HG03103 (cell line): ENCODE measurements around the gene HUS1.
"Not testable (repeated sequence)": the region's sequence is repeated elsewhere in the genome, so short reads cannot be mapped to it uniquely, and the experiment has no call there.

Source experiments
- ATAC-seq: cut with Tn5 transposase; IDR thresholded peaks from one replicate; pipeline ENCODE4 v1.9.1; 2021; ENCODE audit warnings: low read depth; ENCODE audit not compliant: unreplicated experiment

Gene HUS1

GRCh38 chr7:47979145-47979831 lies at the start of gene HUS1:
TSS of gene HUS1 (minus strand) at chr7:47979615. CDS start at chr7:47979519, 96 bp downstream.
- ATAC-seq = peak; percentile 98

GRCh38 chr7:48028938-48029337 lies 49.5 kb upstream of the HUS1 start, which contains the start of gene SUN3:
TSS of gene SUN3 (minus strand) at chr7:48029107. CDS start at chr7:48028938, 169 bp downstream.
- no peak for ATAC-seq

- no peak for ATAC-seq
Observed at GRCh38 chr7:48025624-48026023, 46.2 kb upstream of the HUS1 start.

GRCh38 chr7:48017674-48018073 lies 38.3 kb upstream of the HUS1 start:
- no peak for ATAC-seq

GRCh38 chr7:48016641-48017040 lies 37.2 kb upstream of the HUS1 start:
- no peak for ATAC-seq

- ATAC-seq = no peak
Observed at GRCh38 chr7:48011951-48012350, 32.5 kb upstream of the HUS1 start.

GRCh38 chr7:48011323-48011722 lies 31.9 kb upstream of the HUS1 start:
- ATAC-seq = no peak

GRCh38 chr7:48009954-48010353 lies 30.5 kb upstream of the HUS1 start:
- no peak for ATAC-seq

- no peak for ATAC-seq
Observed at GRCh38 chr7:48009257-48009656, 29.8 kb upstream of the HUS1 start.

GRCh38 chr7:48006866-48007265 lies 27.5 kb upstream of the HUS1 start:
- ATAC-seq = no peak

GRCh38 chr7:48004638-48005037 lies 25.2 kb upstream of the HUS1 start:
- peak; percentile 55 for ATAC-seq

GRCh38 chr7:48004032-48004431 lies 24.6 kb upstream of the HUS1 start:
- no peak for ATAC-seq

GRCh38 chr7:48000164-48000563 lies 20.7 kb upstream of the HUS1 start:
- ATAC-seq = not testable (repeated sequence)

GRCh38 chr7:47999413-47999812 lies 20.0 kb upstream of the HUS1 start:
- ATAC-seq = no peak

- ATAC-seq = no peak
Observed at GRCh38 chr7:47992446-47992845, 13.0 kb upstream of the HUS1 start.

- peak; percentile 99 for ATAC-seq
Observed at GRCh38 chr7:47991741-47992311, 12.4 kb upstream of the HUS1 start.

GRCh38 chr7:47991270-47991669 lies 11.9 kb upstream of the HUS1 start:
- ATAC-seq = no peak

GRCh38 chr7:47990592-47990991 lies 11.2 kb upstream of the HUS1 start:
- no peak for ATAC-seq

- ATAC-seq = not testable (repeated sequence)
Observed at GRCh38 chr7:47989607-47990400, 10.4 kb upstream of the HUS1 start.

GRCh38 chr7:47988496-47989386 lies 9.3 kb upstream of the HUS1 start:
- no peak for ATAC-seq

GRCh38 chr7:47982610-47983009 lies 3.2 kb upstream of the HUS1 start:
- no peak for ATAC-seq
